ENCODE data around the gene DDA1.

Gene DDA1

GRCh38 chr19:17312189-17313113 is 3.1 kb downstream of the DDA1 start:
- DNase-seq: no peak

- DNase-seq: no peak
Observed at GRCh38 chr19:17314007-17314593, 4.7 kb downstream of the DDA1 start.

GRCh38 chr19:17318966-17319365 is 9.6 kb downstream of the DDA1 start:
- no peak for DNase-seq

- no peak for DNase-seq
Observed at GRCh38 chr19:17319473-17320238, 10.3 kb downstream of the DDA1 start.

- DNase-seq: no peak
Observed at GRCh38 chr19:17320435-17320834, 11.1 kb downstream of the DDA1 start.

GRCh38 chr19:17321655-17322489 is 12.5 kb downstream of the DDA1 start:
- no peak for DNase-seq

GRCh38 chr19:17322854-17323253 is 13.5 kb downstream of the DDA1 start:
- DNase-seq: no peak

GRCh38 chr19:17323300-17323963 is 14.1 kb downstream of the DDA1 start:
- no peak for DNase-seq

GRCh38 chr19:17323964-17324332 is 14.6 kb downstream of the DDA1 start:
- no peak for DNase-seq

GRCh38 chr19:17324357-17325114 is 15.2 kb downstream of the DDA1 start:
- no peak for DNase-seq

GRCh38 chr19:17325133-17325532 is 15.8 kb downstream of the DDA1 start:
- no peak for DNase-seq

- DNase-seq: no peak
Observed at GRCh38 chr19:17325881-17326594, 16.7 kb downstream of the DDA1 start.

GRCh38 chr19:17326595-17326966 is 17.2 kb downstream of the DDA1 start:
- peak; percentile 91 for DNase-seq

- no peak for DNase-seq
Observed at GRCh38 chr19:17327068-17327653, 17.8 kb downstream of the DDA1 start.

- peak; percentile 98 for DNase-seq
Observed at GRCh38 chr19:17327654-17328516, 18.5 kb downstream of the DDA1 start.

- no peak for DNase-seq
Observed at GRCh38 chr19:17328517-17329365, 19.4 kb downstream of the DDA1 start.

GRCh38 chr19:17329366-17330261 is 20.3 kb downstream of the DDA1 start:
- DNase-seq: no peak
